Measurements from ENCODE around the gene TLE2.

TLE2 gene

DNA sequence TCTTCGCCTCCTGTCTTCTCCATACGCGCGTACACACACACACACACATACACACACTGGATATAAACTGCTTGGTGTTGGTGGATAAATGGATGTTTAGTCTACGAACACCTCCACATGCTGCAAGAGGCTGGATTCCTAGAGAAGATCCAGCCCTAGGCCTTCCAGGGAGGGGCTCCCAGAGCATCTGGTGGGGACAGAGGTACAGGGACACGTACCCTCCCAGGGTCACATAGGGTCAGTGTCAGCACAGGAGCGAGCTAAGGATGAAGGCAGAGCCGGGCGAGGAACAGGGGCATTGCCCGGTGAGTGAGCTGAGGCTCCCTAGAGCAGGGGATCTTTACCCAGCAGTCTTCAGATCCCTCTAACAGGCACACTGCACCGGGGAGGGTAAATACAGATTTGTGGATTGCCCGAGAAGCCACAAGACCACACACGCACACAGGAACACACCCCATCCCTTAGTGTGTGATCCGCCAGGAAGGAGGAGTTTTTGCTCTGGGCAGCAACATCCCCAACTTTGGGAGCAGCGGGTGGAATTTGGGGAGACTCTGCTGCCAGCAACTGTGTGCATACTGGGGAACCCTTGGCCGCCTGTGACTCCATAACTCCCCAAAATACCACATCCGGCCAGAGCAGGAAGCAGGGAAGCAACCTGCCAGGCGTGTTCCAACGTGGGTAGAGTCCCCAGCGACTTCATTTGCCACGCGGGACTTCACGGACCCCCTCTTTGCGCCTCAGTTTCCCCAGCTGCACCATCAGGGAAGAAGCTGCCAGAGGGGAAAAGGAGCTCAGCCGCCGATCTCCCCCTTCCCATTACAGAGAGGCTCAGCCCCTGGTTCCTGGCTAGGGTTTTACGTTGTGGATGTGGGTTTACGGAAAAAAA, 5.8 kb upstream of the TLE2 start:
- Histone ChIP-seq H3K27ac (ENCODE audit: low read depth, low read length) (peak overlapping the region; percentile 47; the same call in 1 of the 2 replicates), H3K9ac (ENCODE audit: low read depth, low read length) (peak overlapping the region; percentile 17; the same call in 1 of the 2 replicates), H3K27me3 (ENCODE audit: insufficient read depth, low read length) (peaks cover 72% of the 10 kb centered on the region), H3K4me3 (ENCODE audit: low read length) (peak overlapping the region; percentile 65), H3K36me3 (ENCODE audit: insufficient read depth, low read length) (no peaks in the 10 kb centered on the region), H3K9me3 (ENCODE audit: insufficient read depth, low read depth, low read length) (no peaks in the 10 kb centered on the region), H3K4me1 (ENCODE audit: insufficient read depth, low read length) (peaks cover 9% of the 10 kb centered on the region)
- WGBS = 6% methylated on average over 20 of the region's 28 CpGs

DNA sequence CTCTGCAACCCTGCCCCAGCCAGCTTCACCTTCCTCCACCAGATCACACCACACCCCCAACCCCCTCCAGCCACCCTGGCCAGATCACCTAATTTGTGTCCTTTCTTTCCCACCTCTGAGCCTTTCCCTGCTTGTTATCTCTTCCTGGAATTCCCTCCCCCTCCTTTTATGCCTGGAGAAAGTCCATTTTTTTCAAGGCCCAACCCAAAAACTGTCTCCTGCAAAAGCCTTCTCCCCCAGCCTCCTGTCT, 5.3 kb upstream of the TLE2 start:
- H3K27ac ChIP-seq (ENCODE audit: low read depth, low read length) = no peak overlapping the region
- no peaks in the 10 kb centered on the region for H3K36me3 ChIP-seq (ENCODE audit: insufficient read depth, low read length)
- H3K4me1 ChIP-seq (ENCODE audit: insufficient read depth, low read length) = peaks cover 9% of the 10 kb centered on the region
- H3K4me3 ChIP-seq (ENCODE audit: low read length) = peak overlapping the region; percentile 65
- no peaks in the 10 kb centered on the region for H3K9me3 ChIP-seq (ENCODE audit: insufficient read depth, low read depth, low read length)
- H3K9ac ChIP-seq (ENCODE audit: low read depth, low read length) = no peak overlapping the region; the same call in 1 of the 2 replicates
- peaks cover 73% of the 10 kb centered on the region for H3K27me3 ChIP-seq (ENCODE audit: insufficient read depth, low read length)

DNA sequence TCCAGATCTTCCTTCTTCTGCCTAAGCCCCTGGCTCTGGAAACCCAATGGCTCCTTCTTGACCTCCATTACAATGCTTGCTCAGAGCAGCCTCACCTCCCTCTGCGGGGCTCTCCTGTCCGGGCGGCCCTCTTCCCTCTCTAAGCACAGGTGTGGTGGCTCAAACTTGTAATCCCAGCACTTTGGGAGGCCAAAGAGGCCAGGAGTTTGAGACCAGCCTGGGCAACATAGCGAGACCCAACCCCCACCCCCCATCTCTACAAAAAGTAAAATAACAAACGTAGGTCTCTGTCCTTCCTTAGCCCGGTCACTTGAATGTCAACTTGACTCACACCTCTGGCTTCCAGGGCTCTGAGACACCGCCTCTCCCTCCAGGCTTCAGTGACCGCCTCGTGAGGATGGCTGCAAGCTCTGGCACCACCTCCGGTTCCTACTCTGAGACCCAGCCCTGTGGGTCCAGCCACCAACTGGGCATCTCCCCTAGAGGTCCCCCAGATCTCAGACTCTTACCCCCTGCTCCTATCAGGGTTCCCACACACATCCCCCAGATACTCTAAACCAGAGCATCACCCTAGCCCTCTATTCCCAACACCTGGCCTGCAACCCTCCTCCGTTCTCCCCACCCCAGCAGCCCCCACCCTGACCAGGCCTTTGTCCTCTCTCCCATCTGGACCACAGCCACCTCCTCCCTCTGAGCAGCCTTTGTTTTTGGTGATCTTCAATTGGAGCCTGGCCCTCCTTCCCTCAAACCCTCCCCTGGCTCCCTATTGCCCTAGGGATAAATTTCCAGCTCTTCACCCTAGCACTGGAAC, 4.7 kb upstream of the TLE2 start:
- Histone ChIP-seq H3K9ac (ENCODE audit: low read depth, low read length) (no peak overlapping the region), H3K9me3 (ENCODE audit: insufficient read depth, low read depth, low read length) (no peaks in the 10 kb centered on the region), H3K4me1 (ENCODE audit: insufficient read depth, low read length) (peaks cover 9% of the 10 kb centered on the region), H3K27ac (ENCODE audit: low read depth, low read length) (no peak overlapping the region), H3K4me3 (ENCODE audit: low read length) (no peak overlapping the region; the same call in 1 of the 2 replicates), H3K36me3 (ENCODE audit: insufficient read depth, low read length) (no peaks in the 10 kb centered on the region), H3K27me3 (ENCODE audit: insufficient read depth, low read length) (peaks cover 73% of the 10 kb centered on the region)
- 44% methylated on average over 11 of the region's 11 CpGs for WGBS

DNA sequence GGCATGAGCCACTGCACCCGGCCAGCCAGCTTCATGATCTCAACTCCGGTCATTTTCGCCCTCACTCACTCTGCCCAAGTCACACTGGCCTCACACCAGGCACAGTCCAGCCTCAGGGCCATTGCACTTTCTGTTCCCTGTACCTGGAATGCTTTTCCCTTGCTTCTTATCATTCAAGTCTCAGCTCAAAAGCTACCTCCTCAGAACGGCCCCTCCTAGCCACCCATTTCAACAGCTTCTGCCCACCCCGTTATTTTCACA, 2.5 kb upstream of the TLE2 start:
- H3K9ac ChIP-seq (ENCODE audit: low read depth, low read length) = no peak overlapping the region
- H3K36me3 ChIP-seq (ENCODE audit: insufficient read depth, low read length) = no peaks in the 10 kb centered on the region
- H3K4me1 ChIP-seq (ENCODE audit: insufficient read depth, low read length) = peaks cover 9% of the 10 kb centered on the region
- WGBS = 72% methylated on average over 5 of the region's 5 CpGs
- peaks cover 82% of the 10 kb centered on the region for H3K27me3 ChIP-seq (ENCODE audit: insufficient read depth, low read length)
- no peaks in the 10 kb centered on the region for H3K9me3 ChIP-seq (ENCODE audit: insufficient read depth, low read depth, low read length)
- H3K27ac ChIP-seq (ENCODE audit: low read depth, low read length) = no peak overlapping the region
- H3K4me3 ChIP-seq (ENCODE audit: low read length) = no peak overlapping the region

DNA sequence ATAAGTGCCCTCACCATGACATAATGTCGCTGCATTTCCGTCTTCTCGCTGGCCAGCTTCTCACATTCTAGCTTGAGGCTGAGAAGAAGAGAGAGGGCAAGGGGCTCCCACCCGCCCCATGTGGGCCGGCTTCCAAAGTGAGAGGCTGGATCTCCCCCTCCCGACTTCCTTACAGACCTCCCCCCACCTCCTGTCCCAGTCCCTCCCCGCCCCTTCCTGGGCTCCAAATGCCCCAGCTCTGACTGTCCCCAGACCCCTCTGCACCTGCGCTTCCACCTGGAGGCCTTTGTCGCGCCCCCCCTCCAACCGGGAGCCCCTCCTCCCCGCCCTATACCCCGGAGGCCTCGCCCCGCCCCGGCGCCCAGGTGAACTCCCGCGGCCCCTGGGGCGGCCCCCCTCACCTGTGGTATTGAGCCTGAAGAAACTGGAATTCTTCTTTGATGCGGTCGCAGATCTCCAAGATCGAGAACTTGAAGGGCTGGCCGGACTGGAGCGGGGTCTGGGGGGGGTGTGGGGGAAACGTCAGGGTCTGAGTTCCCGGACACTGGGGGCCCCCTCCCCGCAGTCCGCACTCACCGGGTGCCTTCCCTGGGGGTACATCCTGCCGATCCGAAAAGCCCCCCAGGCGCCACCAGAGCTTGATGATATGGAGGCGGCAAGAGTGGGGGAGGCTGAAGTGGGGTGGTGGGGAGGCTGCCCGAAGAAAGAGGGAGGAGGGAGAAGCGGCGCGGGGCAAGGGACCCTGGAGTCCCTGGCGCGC, 595 bp downstream of the TLE2 start:
- peak overlapping the region; percentile 55 for H3K4me3 ChIP-seq (ENCODE audit: low read length)
- H3K9me3 ChIP-seq (ENCODE audit: insufficient read depth, low read depth, low read length) = no peaks in the 10 kb centered on the region
- H3K27me3 ChIP-seq (ENCODE audit: insufficient read depth, low read length) = peaks cover 94% of the 10 kb centered on the region
- no peaks in the 10 kb centered on the region; the same call in 1 of the 2 replicates for H3K4me1 ChIP-seq (ENCODE audit: insufficient read depth, low read length)
- H3K9ac ChIP-seq (ENCODE audit: low read depth, low read length) = no peak overlapping the region
- H3K36me3 ChIP-seq (ENCODE audit: insufficient read depth, low read length) = no peaks in the 10 kb centered on the region
- 3% methylated on average over 40 of the region's 40 CpGs for WGBS
- H3K27ac ChIP-seq (ENCODE audit: low read depth, low read length) = no peak overlapping the region

DNA sequence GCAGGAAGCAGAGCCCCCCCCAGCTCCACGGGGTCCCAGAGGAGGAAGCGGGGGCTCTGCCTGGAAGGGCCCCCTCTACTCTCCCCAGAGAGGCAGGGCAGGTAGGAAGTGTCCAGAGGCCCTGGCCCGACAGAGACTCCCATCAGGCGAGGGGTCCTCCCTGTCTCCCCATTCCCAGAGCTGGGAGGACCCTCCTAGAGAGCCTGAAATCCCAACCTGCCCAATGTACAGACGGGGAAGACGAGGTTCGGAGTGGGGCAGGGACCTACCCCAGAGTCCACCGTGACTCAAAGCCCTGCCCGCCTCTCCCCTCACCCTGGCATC, 1.1 kb downstream of the TLE2 start:
- WGBS = 26% methylated on average over 9 of the region's 9 CpGs
- Histone ChIP-seq H3K4me3 (ENCODE audit: low read length) (peak overlapping the region; percentile 55; the same call in 1 of the 2 replicates), H3K36me3 (ENCODE audit: insufficient read depth, low read length) (no peaks in the 10 kb centered on the region), H3K9me3 (ENCODE audit: insufficient read depth, low read depth, low read length) (no peaks in the 10 kb centered on the region), H3K4me1 (ENCODE audit: insufficient read depth, low read length) (no peaks in the 10 kb centered on the region; the same call in 1 of the 2 replicates), H3K27me3 (ENCODE audit: insufficient read depth, low read length) (peaks cover 91% of the 10 kb centered on the region), H3K27ac (ENCODE audit: low read depth, low read length) (no peak overlapping the region), H3K9ac (ENCODE audit: low read depth, low read length) (no peak overlapping the region)

DNA sequence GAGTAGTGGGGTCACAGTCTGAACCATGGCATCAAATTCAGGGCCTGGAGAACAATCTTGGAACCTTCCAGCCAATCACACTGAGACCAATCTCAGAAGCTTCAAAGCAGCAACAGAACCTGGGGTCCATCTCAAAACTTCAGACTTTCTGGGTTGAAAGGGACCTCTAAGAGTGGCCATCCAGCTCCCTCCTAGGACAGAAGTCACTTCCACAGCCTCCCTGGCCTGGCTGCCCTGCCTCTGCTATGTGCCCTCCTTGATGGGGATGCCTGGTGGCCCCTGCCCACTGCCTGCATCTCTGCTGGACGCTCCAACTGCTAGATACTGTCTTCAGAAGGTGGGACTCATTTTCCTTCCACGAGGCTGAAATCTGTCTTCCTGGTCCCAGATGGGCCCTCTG, 1.8 kb downstream of the TLE2 start:
- peaks cover 84% of the 10 kb centered on the region for H3K27me3 ChIP-seq (ENCODE audit: insufficient read depth, low read length)
- H3K36me3 ChIP-seq (ENCODE audit: insufficient read depth, low read length) = no peaks in the 10 kb centered on the region
- H3K9ac ChIP-seq (ENCODE audit: low read depth, low read length) = no peak overlapping the region
- 69% methylated on average over 2 of the region's 2 CpGs for WGBS
- no peaks in the 10 kb centered on the region; the same call in 1 of the 2 replicates for H3K4me1 ChIP-seq (ENCODE audit: insufficient read depth, low read length)
- no peak overlapping the region for H3K27ac ChIP-seq (ENCODE audit: low read depth, low read length)
- H3K9me3 ChIP-seq (ENCODE audit: insufficient read depth, low read depth, low read length) = no peaks in the 10 kb centered on the region
- no peak overlapping the region for H3K4me3 ChIP-seq (ENCODE audit: low read length)

DNA sequence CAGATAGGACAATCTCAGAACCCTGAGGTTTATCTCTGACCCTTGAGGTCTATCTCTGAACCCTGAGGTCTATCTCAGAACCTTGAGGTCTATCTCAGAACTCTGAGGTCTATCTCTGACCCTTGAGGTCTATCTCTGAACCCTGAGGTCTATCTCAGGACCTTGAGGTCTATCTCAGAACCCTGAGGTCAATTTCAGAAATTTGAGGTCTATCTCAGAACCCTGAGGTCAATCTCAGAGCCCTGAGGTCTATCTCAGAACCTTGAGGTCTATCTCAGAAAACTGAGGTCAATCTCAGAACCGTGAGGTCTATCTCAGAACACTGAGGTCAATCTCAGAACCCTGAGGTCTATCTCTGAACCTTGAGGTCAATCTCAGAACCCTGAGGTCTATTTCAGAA, 2.3 kb downstream of the TLE2 start:
- Histone ChIP-seq H3K27ac (ENCODE audit: low read depth, low read length) (no peak overlapping the region), H3K9me3 (ENCODE audit: insufficient read depth, low read depth, low read length) (no peaks in the 10 kb centered on the region), H3K4me1 (ENCODE audit: insufficient read depth, low read length) (no peaks in the 10 kb centered on the region; the same call in 1 of the 2 replicates), H3K27me3 (ENCODE audit: insufficient read depth, low read length) (peaks cover 79% of the 10 kb centered on the region), H3K4me3 (ENCODE audit: low read length) (no peak overlapping the region), H3K9ac (ENCODE audit: low read depth, low read length) (no peak overlapping the region), H3K36me3 (ENCODE audit: insufficient read depth, low read length) (no peaks in the 10 kb centered on the region)
- WGBS = 91% methylated on average over 1 of the region's 1 CpG

DNA sequence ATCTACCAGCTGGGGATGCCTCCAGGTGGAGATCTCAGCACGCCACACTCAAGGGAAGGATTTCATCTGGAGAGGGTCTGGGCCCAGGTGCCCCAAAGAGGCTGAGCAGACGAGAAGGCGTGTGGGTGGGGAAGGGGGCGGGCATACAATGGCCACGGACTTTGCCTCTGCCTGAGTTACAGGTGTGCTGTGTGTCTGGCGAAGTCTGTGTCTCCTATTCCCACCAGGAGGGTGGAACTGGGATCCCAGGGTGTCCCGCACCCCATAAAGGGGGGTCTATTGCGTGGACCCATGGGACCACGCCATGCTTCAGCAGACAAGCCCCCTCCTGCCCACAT, 3.6 kb downstream of the TLE2 start:
- Histone ChIP-seq H3K9ac (ENCODE audit: low read depth, low read length) (no peak overlapping the region; the same call in 1 of the 2 replicates), H3K27me3 (ENCODE audit: insufficient read depth, low read length) (peaks cover 66% of the 10 kb centered on the region), H3K4me3 (ENCODE audit: low read length) (peak overlapping the region; percentile 37; the same call in 1 of the 2 replicates), H3K9me3 (ENCODE audit: insufficient read depth, low read depth, low read length) (no peaks in the 10 kb centered on the region), H3K36me3 (ENCODE audit: insufficient read depth, low read length) (no peaks in the 10 kb centered on the region), H3K27ac (ENCODE audit: low read depth, low read length) (no peak overlapping the region), H3K4me1 (ENCODE audit: insufficient read depth, low read length) (no peaks in the 10 kb centered on the region; the same call in 1 of the 2 replicates)
- WGBS = 45% methylated on average over 9 of the region's 9 CpGs

DNA sequence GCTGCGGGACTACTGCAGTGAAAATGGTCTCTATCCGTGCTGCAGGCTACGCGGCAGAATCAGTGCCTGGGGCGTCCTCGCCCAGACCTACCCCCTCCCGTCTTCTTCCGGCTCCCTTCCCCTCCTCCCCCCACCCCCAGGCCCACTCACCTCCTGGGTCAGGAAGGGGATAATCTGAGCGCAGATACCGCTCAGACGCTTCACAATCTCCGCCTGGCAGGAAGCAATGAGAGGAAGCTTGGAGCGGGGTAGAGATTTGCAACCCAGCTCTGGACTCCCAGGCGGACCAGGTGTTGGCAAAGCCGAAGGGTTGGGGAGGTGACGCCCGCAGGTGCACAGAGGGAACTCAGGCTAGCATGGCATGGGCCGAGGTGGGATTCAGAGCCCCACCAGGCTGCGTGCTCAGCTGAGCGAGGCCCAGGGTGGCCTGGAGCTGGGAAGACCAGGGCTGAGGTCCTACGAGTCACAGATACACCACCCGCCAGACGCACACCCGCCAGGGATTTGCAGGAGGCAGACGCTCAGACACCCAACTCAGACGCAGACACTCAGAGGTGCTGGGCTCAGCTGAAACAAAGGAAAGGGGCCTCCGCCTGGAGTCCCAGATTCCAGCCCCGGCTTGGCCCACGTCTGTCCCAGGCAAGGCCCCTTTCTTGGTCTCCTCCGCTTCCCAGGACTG, 4.1 kb downstream of the TLE2 start:
- no peaks in the 10 kb centered on the region for H3K9me3 ChIP-seq (ENCODE audit: insufficient read depth, low read depth, low read length)
- H3K9ac ChIP-seq (ENCODE audit: low read depth, low read length) = no peak overlapping the region; the same call in 1 of the 2 replicates
- peaks cover 61% of the 10 kb centered on the region for H3K27me3 ChIP-seq (ENCODE audit: insufficient read depth, low read length)
- no peaks in the 10 kb centered on the region for H3K36me3 ChIP-seq (ENCODE audit: insufficient read depth, low read length)
- no peak overlapping the region for H3K27ac ChIP-seq (ENCODE audit: low read depth, low read length)
- WGBS = 5% methylated on average over 29 of the region's 30 CpGs
- peak overlapping the region; percentile 37 for H3K4me3 ChIP-seq (ENCODE audit: low read length)
- no peaks in the 10 kb centered on the region; the same call in 1 of the 2 replicates for H3K4me1 ChIP-seq (ENCODE audit: insufficient read depth, low read length)

DNA sequence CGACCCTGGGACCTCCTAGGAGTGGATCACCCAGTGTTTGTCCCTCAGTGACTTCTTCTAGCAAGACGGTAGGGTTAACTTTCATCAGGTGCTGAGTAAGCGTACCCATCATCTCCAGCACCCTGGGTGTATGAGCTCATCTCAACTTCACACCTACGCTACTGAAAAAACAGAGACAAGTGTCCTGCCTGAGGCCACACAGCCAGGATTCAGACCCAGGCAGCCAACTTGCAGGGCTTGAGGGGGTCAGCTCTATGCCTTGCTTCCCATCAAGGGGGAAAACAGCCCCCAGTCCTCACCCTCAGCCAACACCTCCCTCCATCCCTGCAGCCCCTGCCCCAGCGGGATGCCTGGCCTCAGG, 4.6 kb downstream of the TLE2 start:
- H3K36me3 ChIP-seq (ENCODE audit: insufficient read depth, low read length) = no peaks in the 10 kb centered on the region
- H3K4me1 ChIP-seq (ENCODE audit: insufficient read depth, low read length) = no peaks in the 10 kb centered on the region; the same call in 1 of the 2 replicates
- peaks cover 56% of the 10 kb centered on the region for H3K27me3 ChIP-seq (ENCODE audit: insufficient read depth, low read length)
- H3K9me3 ChIP-seq (ENCODE audit: insufficient read depth, low read depth, low read length) = no peaks in the 10 kb centered on the region
- no peak overlapping the region for H3K9ac ChIP-seq (ENCODE audit: low read depth, low read length)
- peak overlapping the region; percentile 27 for H3K4me3 ChIP-seq (ENCODE audit: low read length)
- H3K27ac ChIP-seq (ENCODE audit: low read depth, low read length) = no peak overlapping the region
- WGBS = 14% methylated on average over 5 of the region's 5 CpGs

Data from HUES64 (cell line).